B cell (primary cell): ENCODE data around the gene PSKH1. TPM values are rescaled to one million over a fixed set of nuclear protein-coding genes. Genes with fewer than 3 reads are reported as not detected.

Source experiments
- ATAC-seq: fragments of 200-7000 bp; cut with Tn5 transposase; one replicate; pipeline ENCODE4 v1.10.0; 2021; ENCODE audit warnings: low read depth, mild to moderate bottlenecking, moderate number of reproducible peaks, moderate library complexity
- CTCF ChIA-PET: fragments of 350-600 bp; sonication (Branson Sonifier 250); formaldehyde crosslinking; loops from one replicate; lab custom pipeline; 2021; ENCODE audit warnings: antibody characterized with exemption, inconsistent platforms; lab: Charles Lee
- POLR2A ChIA-PET: fragments of 350-600 bp; sonication (Branson Sonifier 250); formaldehyde crosslinking; loops from one replicate; lab custom pipeline; 2021; ENCODE audit warnings: antibody characterized with exemption; lab: Charles Lee
- DNase-seq: peaks from one replicate; pipeline ENCODE4 v3.0.0; 2013
- H2AFZ ChIP-seq: 2 replicates; pipeline ENCODE4 v1.6.1; 2012; ENCODE audit warnings: mild to moderate bottlenecking, low read depth, low read length; ENCODE audit not compliant: insufficient read depth, poor library complexity, severe bottlenecking
- H3K27ac ChIP-seq, 2 donors: 1 replicate in 1 of 2; 2 replicates in 1 of 2; pipeline ENCODE4 v1.5.1; 2012 to 2013; ENCODE audit warnings: low read length in 2 of 2, mild to moderate bottlenecking in 2 of 2, moderate library complexity in 1 of 2
- H3K27me3 ChIP-seq, 4 experiments: fragments of 200-600 bp in 1 of 4; sonication (generic) in 1 of 4; replicated peaks in 1 of 4; 1 replicate in 2 of 4; 2 replicates in 2 of 4; pipeline versions ENCODE4 v1.6.1 to v1.7.0; 2013 to 2016; ENCODE audit warnings: low read length in 3 of 4, mild to moderate bottlenecking in 2 of 4, mixed read lengths in 1 of 4, moderate library complexity in 1 of 4; ENCODE audit not compliant: insufficient read depth in 4 of 4, control insufficient read depth in 3 of 4; ENCODE audit errors: control extremely low read depth in 1 of 4
- H3K36me3 ChIP-seq, 2 experiments: replicated peaks in 1 of 2; 1 replicate in 1 of 2; 2 replicates in 1 of 2; pipeline versions ENCODE4 v1.6.1 to v1.7.1; 2013; ENCODE audit warnings: low read length in 1 of 2; ENCODE audit not compliant: insufficient read depth in 2 of 2, control insufficient read depth in 1 of 2; ENCODE audit errors: control extremely low read depth in 1 of 2, extremely low read depth in 1 of 2
- H3K4me1 ChIP-seq, 2 donors: fragments of 200-600 bp in 1 of 2; sonication (generic) in 1 of 2; 1 replicate in 1 of 2; 2 replicates in 1 of 2; pipeline versions ENCODE4 v1.5.1 to v1.6.1; 2013 to 2017; ENCODE audit warnings: low read length in 2 of 2; ENCODE audit not compliant: control insufficient read depth in 2 of 2, insufficient read depth in 2 of 2
- H3K4me2 ChIP-seq: replicated peaks from 2 replicates; pipeline ENCODE3; 2012; ENCODE audit warnings: mild to moderate bottlenecking, low read depth, low read length; ENCODE audit not compliant: poor library complexity, severe bottlenecking
- H3K4me3 ChIP-seq, 5 experiments: fragments of 200-600 bp in 1 of 5; sonication (generic) in 1 of 5; 1 replicate in 3 of 5; 2 replicates in 2 of 5; pipeline versions ENCODE4 v1.5.1 to v1.7.0; 2011 to 2016; ENCODE audit warnings: low read length in 4 of 5, mild to moderate bottlenecking in 4 of 5, low read depth in 2 of 5, control low read depth in 1 of 5, moderate library complexity in 1 of 5; ENCODE audit not compliant: insufficient read depth in 1 of 5; ENCODE audit errors: control extremely low read depth in 1 of 5, extremely low read depth in 1 of 5
- H3K79me2 ChIP-seq: fragments of 200-600 bp; sonication (generic); one replicate; pipeline ENCODE4 v1.6.0; 2016; ENCODE audit warnings: low read length; ENCODE audit not compliant: control insufficient read depth, insufficient read depth
- H3K9ac ChIP-seq: fragments of 200-600 bp; sonication (generic); 2 replicates; pipeline ENCODE4 v1.6.1; 2017; ENCODE audit warnings: mild to moderate bottlenecking, low read length, moderate library complexity
- H3K9me3 ChIP-seq, 3 donors: one replicate each; pipeline versions ENCODE4 v1.6.1 to v1.7.1; 2013; ENCODE audit warnings: low read length in 2 of 3; ENCODE audit not compliant: control insufficient read depth in 2 of 3, insufficient read depth in 1 of 3; ENCODE audit errors: control extremely low read depth in 1 of 3
- H4K20me1 ChIP-seq: 2 replicates; pipeline ENCODE4 v1.6.0; 2012; ENCODE audit warnings: mild to moderate bottlenecking, low read length; ENCODE audit not compliant: insufficient read depth, control insufficient read depth, poor library complexity, severe bottlenecking
- H3K27ac Mint-ChIP-seq: one replicate; pipeline ENCODE4 v1.8.0; 2021; ENCODE audit warnings: mixed read lengths
- H3K27me3 Mint-ChIP-seq: one replicate; pipeline ENCODE4 v1.8.0; 2021; ENCODE audit warnings: mixed read lengths
- H3K4me1 Mint-ChIP-seq: one replicate; pipeline ENCODE4 v1.8.0; 2021; ENCODE audit warnings: mixed read lengths
- H3K4me3 Mint-ChIP-seq: one replicate; pipeline ENCODE4 v1.8.0; 2021; ENCODE audit warnings: mixed read lengths
- H3K9me3 Mint-ChIP-seq: one replicate; pipeline ENCODE4 v1.8.0; 2022; ENCODE audit warnings: mixed read lengths; ENCODE audit not compliant: insufficient read depth
- CTCF ChIP-seq: fragments of 200-600 bp; IDR thresholded peaks from one replicate; pipeline ENCODE4 v1.8.0; 2022; ENCODE audit warnings: antibody characterized with exemption, mild to moderate bottlenecking
- EZH2 ChIP-seq: IDR thresholded peaks from 2 replicates; pipeline ENCODE4 v1.6.1; 2012; ENCODE audit warnings: borderline replicate concordance, low read depth, mild to moderate bottlenecking, moderate library complexity, low read length; ENCODE audit not compliant: insufficient read depth, poor library complexity, severe bottlenecking
- WGBS: methylation state at CpG from one replicate; pipeline ENCODE4 v1.1.5; 2013; ENCODE audit warnings: missing lambda C conversion rate; ENCODE audit not compliant: insufficient coverage; 5-methylcytosine and 5-hydroxymethylcytosine counted together
- intact Hi-C: fragments of 100-400 bp; cut with micrococcal nuclease; formaldehyde crosslinking; loops from one replicate; pipeline ENCODE4 v1.10.0; 2022
- polyA plus RNA-seq: library from polyadenylated mRNA; depleted of rRNA; stranded (reverse); fragments of >200 nt; gene quantifications from 2 replicates; pipeline ENCODE4 v1.2.3, GENCODE V29; 2012
- total RNA-seq, 2 donors: library from RNA; stranded (reverse); fragments of 120-200 nt in 1 of 2; gene quantifications; 1 replicate in 1 of 2; 2 replicates in 1 of 2; pipeline versions ENCODE4 v1.2.3 to v1.2.4, GENCODE V29; 2013 to 2022

The PSKH1 gene
- total and polyA plus RNA-seq, 2 donors (not counting 1 experiment from before 2014, with no cell fraction given) = 20.1 to 29.1 TPM

GRCh38 chr16:67846063-67846319 is 47.1 kb upstream of the PSKH1 start:
- Histone ChIP-seq H3K4me1 (peaks cover 39 to 53% of the 10 kb centered on the region in 2 donors), H2AFZ (peak overlapping the region; percentile 93), H4K20me1 (peaks cover 36% of the 10 kb centered on the region), H3K4me3 (peak overlapping the region; percentile 64 to 92 (median 85)), H3K27ac (peak overlapping the region; percentile 54 to 81), H3K79me2 (peaks cover 64% of the 10 kb centered on the region), H3K9ac (peak overlapping the region; percentile 85), H3K4me2 (peak overlapping the region; percentile 97), H3K9me3 (peaks cover 0 to 5% (median 0%) of the 10 kb centered on the region in 3 donors), H3K36me3 (no peaks in the 10 kb centered on the region), H3K27me3 (no peaks in the 10 kb centered on the region)
- H3K4me1 Mint-ChIP-seq = peaks cover 52% of the 10 kb centered on the region
- WGBS = 0% methylated on average over 1 of the region's 2 CpGs
- H3K4me3 Mint-ChIP-seq = peak overlapping the region; percentile 92
- peak overlapping the region; percentile 93 for H3K27ac Mint-ChIP-seq
- intact Hi-C loops = loop anchor here (1.0 to 10.0 kb wide), 10 partner anchors 13 to 1091 kb away; partner anchors contain the start of genes ATP6V0D1, CTCF, DYNC1LI2 and GFOD2
- H3K9me3 Mint-ChIP-seq = no peaks in the 10 kb centered on the region
- H3K27me3 Mint-ChIP-seq = no peaks in the 10 kb centered on the region
- DNase-seq = no peak
- TF ChIP-seq EZH2 = no peak
- TF ChIP-seq CTCF = no peak
- POLR2A ChIA-PET = interaction anchor here (0.6 to 2.0 kb wide), 4 partner anchors 39 to 1125 kb away, joined by 3 to 11 read pairs (median 4); partner anchors contain the start of genes PSMB10, RANBP10 and TSNAXIP1
- ATAC-seq = no peak
- CTCF ChIA-PET = interaction anchor here (0.8 to 3.5 kb wide), 8 partner anchors 13 to 179 kb away, joined by 3 to 12 read pairs (median 4); partner anchors contain the start of gene EDC4
